H1 (cell line): Measurements from ENCODE around the gene FAM163A. TPM values are rescaled to one million over a fixed set of nuclear protein-coding genes. Genes with fewer than 3 reads are reported as not detected.

Experiments
- CTCF ChIA-PET: fragments of 300-600 bp; sonication (Branson Sonifier 250); formaldehyde crosslinking; loops from one replicate; lab custom pipeline; 2021; ENCODE audit not compliant: partially characterized antibody; lab: Charles Lee
- POLR2A ChIA-PET: fragments of 300-600 bp; sonication (Branson Sonifier 250); formaldehyde crosslinking; loops from one replicate; lab custom pipeline; 2021; ENCODE audit warnings: inconsistent platforms; ENCODE audit not compliant: partially characterized antibody; lab: Charles Lee
- DNase-seq, 2 experiments: peaks; one replicate each; pipeline versions ENCODE4 v3.0.0 to v3.0.0-alpha.2; 2010 to 2022; ENCODE audit warnings: low spot score in 2 of 2, low read depth in 1 of 2, mixed read lengths in 1 of 2
- FAIRE-seq: peaks from 2 replicates; lab custom pipeline; 2011; peaks lifted over from hg19 to GRCh38; lab: Jason Lieb, UNC
- H2AFZ ChIP-seq: 2 replicates; pipeline ENCODE4 v1.8.1; 2012; ENCODE audit warnings: low read length, inconsistent platforms
- H2AK5ac ChIP-seq: 2 replicates; pipeline ENCODE4 v1.6.1; 2013; ENCODE audit warnings: low read depth, low read length
- H2BK120ac ChIP-seq: replicated peaks from 2 replicates; pipeline ENCODE3; 2013; ENCODE audit warnings: low read depth, low read length, inconsistent platforms
- H2BK12ac ChIP-seq: 2 replicates; pipeline ENCODE4 v1.6.1; 2013; ENCODE audit warnings: low read depth, low read length
- H2BK15ac ChIP-seq: 2 replicates; pipeline ENCODE4 v1.6.1; 2013; ENCODE audit warnings: low read length
- H2BK20ac ChIP-seq: 2 replicates; pipeline ENCODE4 v1.6.1; 2013; ENCODE audit warnings: low read length
- H2BK5ac ChIP-seq: 2 replicates; pipeline ENCODE4 v1.6.1; 2013; ENCODE audit warnings: low read depth, low read length
- H3K14ac ChIP-seq: 2 replicates; pipeline ENCODE4 v1.6.1; 2013; ENCODE audit warnings: inconsistent platforms; ENCODE audit not compliant: insufficient read length
- H3K18ac ChIP-seq: 2 replicates; pipeline ENCODE4 v1.6.1; 2013; ENCODE audit warnings: low read length; ENCODE audit errors: extremely low read depth
- H3K23ac ChIP-seq: 2 replicates; pipeline ENCODE4 v1.6.1; 2013; ENCODE audit warnings: inconsistent platforms; ENCODE audit not compliant: insufficient read length
- H3K23me2 ChIP-seq: 2 replicates; pipeline ENCODE4 v1.6.1; 2013; ENCODE audit warnings: low read depth, low read length
- H3K27ac ChIP-seq: 2 replicates; pipeline ENCODE4 v1.6.1; 2011; ENCODE audit warnings: low read depth, low read length, inconsistent platforms
- H3K27me3 ChIP-seq, 4 experiments: replicated peaks in 1 of 4; 1 replicate in 1 of 4; 2 replicates in 3 of 4; pipeline versions ENCODE4 v1.6.1 to v1.8.1; 2011 to 2013; ENCODE audit warnings: low read length in 3 of 4, mild to moderate bottlenecking in 3 of 4, inconsistent platforms in 2 of 4, mixed read lengths in 2 of 4, moderate library complexity in 1 of 4; ENCODE audit not compliant: control insufficient read depth in 3 of 4, insufficient read depth in 3 of 4; ENCODE audit errors: extremely low read depth in 1 of 4
- H3K36me3 ChIP-seq, 4 experiments: 2 replicates each; pipeline versions ENCODE4 v1.6.1 to v1.8.1; 2011 to 2013; ENCODE audit warnings: mild to moderate bottlenecking in 4 of 4, low read length in 3 of 4, moderate library complexity in 2 of 4, control low read depth in 1 of 4, inconsistent platforms in 1 of 4; ENCODE audit not compliant: insufficient read depth in 4 of 4, control insufficient read depth in 2 of 4
- H3K4ac ChIP-seq: replicated peaks from 2 replicates; pipeline ENCODE3; 2013; ENCODE audit warnings: low read length, low read depth, mixed read lengths, inconsistent platforms; ENCODE audit not compliant: insufficient read length
- H3K4me1 ChIP-seq, 4 experiments: replicated peaks in 1 of 4; 1 replicate in 1 of 4; 2 replicates in 3 of 4; pipeline versions ENCODE4 v1.6.1 to v1.8.1; 2011 to 2013; ENCODE audit warnings: low read length in 3 of 4, inconsistent platforms in 2 of 4, mixed read lengths in 1 of 4; ENCODE audit not compliant: insufficient read depth in 4 of 4, control insufficient read depth in 3 of 4
- H3K4me2 ChIP-seq, 2 experiments: 2 replicates each; pipeline versions ENCODE4 v1.6.1 to v1.8.1; 2011 to 2013; ENCODE audit warnings: low read depth in 2 of 2, low read length in 2 of 2, control low read depth in 1 of 2, inconsistent platforms in 1 of 2, mild to moderate bottlenecking in 1 of 2; ENCODE audit not compliant: insufficient read depth in 1 of 2
- H3K4me3 ChIP-seq, 4 experiments: fragments of 200-600, 300-600 bp in 1 of 4; sonication (generic), shearing (Covaris generic), sonication (Bioruptor Twin) in 1 of 4; 2 replicates each; pipeline versions ENCODE4 v1.5.1 to v1.8.1; 2011 to 2016; ENCODE audit warnings: low read length in 4 of 4, low read depth in 3 of 4, control low read depth in 2 of 4, inconsistent platforms in 2 of 4, mild to moderate bottlenecking in 2 of 4, mixed read lengths in 1 of 4, moderate library complexity in 1 of 4; ENCODE audit not compliant: insufficient read depth in 2 of 4; ENCODE audit errors: extremely low read depth in 1 of 4
- H3K56ac ChIP-seq: replicated peaks from 2 replicates; pipeline ENCODE3; 2013; ENCODE audit warnings: low read depth, mild to moderate bottlenecking, mixed read lengths, low read length, inconsistent platforms; ENCODE audit not compliant: insufficient read length
- H3K79me1 ChIP-seq: 2 replicates; pipeline ENCODE4 v1.6.1; 2013; ENCODE audit warnings: low read depth, low read length, control low read depth
- H3K79me2 ChIP-seq, 2 experiments: 2 replicates each; pipeline versions ENCODE4 v1.6.1 to v1.8.1; 2012 to 2013; ENCODE audit warnings: low read length in 2 of 2, mild to moderate bottlenecking in 2 of 2, inconsistent platforms in 1 of 2; ENCODE audit not compliant: insufficient read depth in 2 of 2, control insufficient read depth in 1 of 2
- H3K9ac ChIP-seq, 4 experiments: replicated peaks in 1 of 4; 1 replicate in 1 of 4; 2 replicates in 3 of 4; pipeline versions ENCODE4 v1.6.1 to v1.8.1; 2011 to 2013; ENCODE audit warnings: low read depth in 3 of 4, low read length in 3 of 4, control low read depth in 2 of 4, mild to moderate bottlenecking in 2 of 4, moderate library complexity in 2 of 4, inconsistent platforms in 1 of 4; ENCODE audit errors: extremely low read depth in 1 of 4
- H3K9me3 ChIP-seq, 2 experiments: 2 replicates each; pipeline versions ENCODE4 v1.6.1 to v1.8.1; 2012 to 2013; ENCODE audit warnings: mild to moderate bottlenecking in 2 of 2, moderate library complexity in 2 of 2, control low read depth in 1 of 2, inconsistent platforms in 1 of 2, low read depth in 1 of 2, low read length in 1 of 2, mixed read lengths in 1 of 2; ENCODE audit not compliant: insufficient read depth in 2 of 2
- H4K20me1 ChIP-seq, 2 experiments: replicated peaks in 1 of 2; 2 replicates each; pipeline versions ENCODE3 to v1.8.1; 2011 to 2013; ENCODE audit warnings: inconsistent platforms in 2 of 2, low read length in 2 of 2, mild to moderate bottlenecking in 1 of 2; ENCODE audit not compliant: insufficient read depth in 2 of 2, control insufficient read depth in 1 of 2
- H4K5ac ChIP-seq: 2 replicates; pipeline ENCODE4 v1.6.1; 2013; ENCODE audit warnings: low read length, low read depth, mixed read lengths, inconsistent platforms; ENCODE audit not compliant: insufficient read length
- H4K8ac ChIP-seq: 2 replicates; pipeline ENCODE4 v1.8.0; 2013; ENCODE audit warnings: mild to moderate bottlenecking, moderate library complexity, low read length, inconsistent platforms; ENCODE audit not compliant: insufficient read depth; ENCODE audit errors: extremely low read depth
- H4K91ac ChIP-seq: replicated peaks from 2 replicates; pipeline ENCODE3; 2013; ENCODE audit warnings: low read length, mixed read lengths, inconsistent platforms; ENCODE audit not compliant: insufficient read length
- CBX5 ChIP-seq: fragments of 300-800, 300-1000 bp; sonication (generic); IDR thresholded peaks from 2 replicates; pipeline ENCODE4 v1.7.1; 2016; ENCODE audit warnings: antibody characterized with exemption, low read length, low read depth
- CEBPB ChIP-seq: IDR thresholded peaks from 2 replicates; pipeline ENCODE4 v1.6.1; 2012; ENCODE audit warnings: low read depth, low read length
- CREB1 ChIP-seq: IDR thresholded peaks from 2 replicates; pipeline ENCODE4 v1.6.1; 2012; ENCODE audit warnings: inconsistent platforms
- E2F6 ChIP-seq: IDR thresholded peaks from 2 replicates; pipeline ENCODE4 v1.6.1; 2012; ENCODE audit warnings: inconsistent platforms
- KDM5A ChIP-seq: fragments of 200-600 bp; IDR thresholded peaks from 2 replicates; pipeline ENCODE4 v1.7.1; 2012; ENCODE audit warnings: mild to moderate bottlenecking, low read length, inconsistent platforms, mixed read lengths
- RAD21 ChIP-seq, 2 experiments: IDR thresholded peaks in 1 of 2; conservative IDR thresholded peaks in 1 of 2; 2 replicates each; pipeline ENCODE4 v1.6.1; 2011; ENCODE audit warnings: low read depth in 2 of 2, low read length in 2 of 2, improper control_type of control experiment in 1 of 2, inconsistent platforms in 1 of 2, mild to moderate bottlenecking in 1 of 2, moderate library complexity in 1 of 2
- RBBP5 ChIP-seq: IDR thresholded peaks from 2 replicates; pipeline ENCODE4 v1.7.1; 2012; ENCODE audit warnings: low read depth, mild to moderate bottlenecking, inconsistent platforms, low read length, moderate library complexity, borderline replicate concordance
- SP2 ChIP-seq: IDR thresholded peaks from 2 replicates; pipeline ENCODE4 v1.6.1; 2012; ENCODE audit warnings: mild to moderate bottlenecking, low read length, inconsistent platforms
- SP4 ChIP-seq: IDR thresholded peaks from 2 replicates; pipeline ENCODE4 v1.6.1; 2012; ENCODE audit warnings: low read length, inconsistent platforms
- SRF ChIP-seq: IDR thresholded peaks from 2 replicates; pipeline ENCODE4 v1.6.1; 2011; ENCODE audit warnings: mild to moderate bottlenecking, low read depth, low read length, moderate library complexity
- TAF7 ChIP-seq: optimal IDR thresholded peaks from 2 replicates; pipeline ENCODE3; 2011; ENCODE audit warnings: low read depth, mild to moderate bottlenecking, inconsistent platforms, low read length, moderate library complexity, borderline replicate concordance
- USF2 ChIP-seq: IDR thresholded peaks from 2 replicates; pipeline ENCODE4 v1.6.1; 2011; ENCODE audit warnings: low read length, improper control_type of control experiment
- YY1 ChIP-seq: IDR thresholded peaks from 2 replicates; pipeline ENCODE4 v1.6.1; 2011; ENCODE audit warnings: low read depth, mild to moderate bottlenecking, low read length
- ZNF274 ChIP-seq: IDR thresholded peaks from 2 replicates; pipeline ENCODE4 v1.7.0; 2012; ENCODE audit warnings: low read length, borderline replicate concordance; ENCODE audit errors: extremely low read depth
- WGBS, 2 experiments: shearing (Covaris generic) in 1 of 2; methylation state at CpG; one replicate each; pipeline versions ENCODE4 v1.1.6 to v1.1.7; 2013 to 2015; ENCODE audit warnings: low lambda C conversion rate in 2 of 2, mixed read lengths in 2 of 2, inconsistent platforms in 1 of 2, low coverage in 1 of 2, missing lambda C conversion rate in 1 of 2; ENCODE audit not compliant: insufficient replicate concordance in 2 of 2, insufficient coverage in 1 of 2, insufficient read length in 1 of 2; ENCODE audit errors: extremely low coverage in 1 of 2, missing lambda C conversion rate in 1 of 2; 5-methylcytosine and 5-hydroxymethylcytosine counted together
- polyA plus RNA-seq, 7 experiments: library from polyadenylated mRNA; depleted of rRNA in 3 of 7; stranded (reverse) in 5 of 7; unstranded in 2 of 7; fragments of >200 nt in 5 of 7; fragments of 200-250 nt in 2 of 7; gene quantifications; 1 replicate in 5 of 7; 2 replicates in 1 of 7; 4 replicates in 1 of 7; pipeline versions ENCODE4 v1.2.1 to v1.2.3, GENCODE V29; 2011 to 2013; ENCODE audit warnings: missing spikeins in 2 of 7, mixed read lengths in 2 of 7
- total RNA-seq: library from RNA; stranded (reverse); fragmentation: NEBNext Ultra II Directional; extraction: Animal tissue kit (Norgen Biotek cat#: 25700); gene quantifications from 2 replicates; pipeline ENCODE4 v1.2.1, GENCODE V29; 2021

FAM163A gene
- total and polyA plus RNA-seq, 2 of the 8 experiments (the other 6 are each of a cell fraction or from before 2014, with no cell fraction given), result 0.13 to 0.18 TPM

- Histone ChIP-seq H2AK5ac (no peak overlapping the region), H3K9me3 (no peaks in the 10 kb centered on the region), H4K8ac (no peak overlapping the region), H3K4me2 (no peak overlapping the region), H2BK120ac (no peak overlapping the region), H3K79me1 (no peaks in the 10 kb centered on the region; the same call in 1 of the 2 replicates), H3K4me1 (no peaks in the 10 kb centered on the region), H4K5ac (no peak overlapping the region), H3K23me2 (no peaks in the 10 kb centered on the region), H3K9ac (no peak overlapping the region), H2AFZ (no peak overlapping the region), H3K27me3 (no peaks in the 10 kb centered on the region), H2BK5ac (no peak overlapping the region), H3K4ac (no peak overlapping the region), H3K14ac (no peak overlapping the region), H3K23ac (no peak overlapping the region), H4K20me1 (no peaks in the 10 kb centered on the region), H3K4me3 (no peak overlapping the region), H2BK15ac (no peak overlapping the region), H2BK20ac (no peak overlapping the region), H4K91ac (no peak overlapping the region), H2BK12ac (no peak overlapping the region), H3K79me2 (no peaks in the 10 kb centered on the region), H3K56ac (no peak overlapping the region), H3K36me3 (peaks cover 0 to 15% (median 1%) of the 10 kb centered on the region in 4 experiments; a peak in 4 of 8 replicates), H3K18ac (no peak overlapping the region), H3K27ac (no peak overlapping the region)
- ChIA-PET POLR2A (no interaction called here), CTCF (no interaction called here)
- 94% methylated on average over 2 of the region's 2 CpGs; no CpG with 5 or more reads in 1 of the 2 experiments for WGBS, 2 experiments
- DNase-seq (no peak), FAIRE-seq (no peak)
- TF ChIP-seq YY1, result no peak
- no peak for TF ChIP-seq USF2
- no peak for TF ChIP-seq CREB1
- no peak for TF ChIP-seq CEBPB
- TF ChIP-seq ZNF274, result no peak
- TF ChIP-seq SRF, result no peak
- no peak for TF ChIP-seq TAF7
- TF ChIP-seq SP2, result no peak
- no peak for TF ChIP-seq SP4
- TF ChIP-seq KDM5A, result no peak
- TF ChIP-seq E2F6, result no peak
- no peak for TF ChIP-seq RBBP5
- no peak for TF ChIP-seq RAD21 (IDR thresholded peaks at IDR 0.05 in 1 of 2, conservative IDR thresholded peaks at IDR 0.05 in 1 of 2; ENCODE audit: low read depth in 2 of 2, low read length in 2 of 2)
- TF ChIP-seq CBX5, result no peak
These were observed 113.2 kb downstream of the FAM163A start for GRCh38 chr1:179856296-179856695.
